Left lung (tissue), 10 donors: ENCODE measurements around the gene MR1. TPM values are rescaled to one million over a fixed set of nuclear protein-coding genes. Genes with fewer than 3 reads are reported as not detected.

ENCODE experiments used
- ATAC-seq: fragments of 200-7000 bp; cut with Tn5 transposase; one replicate; pipeline ENCODE4 v1.9.1; 2020; ENCODE audit warnings: moderate library complexity
- DNase-seq, 4 donors: peaks; one replicate each; pipeline ENCODE4 v3.0.0-alpha.2; 2013 to 2020
- H3K27ac ChIP-seq, 2 donors: fragments of 200-600 bp; sonication (generic) in 1 of 2; one replicate each; pipeline versions ENCODE4 v1.5.0 to v1.8.0; 2020 to 2021
- H3K27me3 ChIP-seq, 2 donors: fragments of 200-600 bp; sonication (generic) in 1 of 2; one replicate each; pipeline versions ENCODE4 v1.5.0 to v1.8.0; 2020 to 2021
- H3K36me3 ChIP-seq, 2 donors: fragments of 200-600 bp; sonication (generic) in 1 of 2; one replicate each; pipeline versions ENCODE4 v1.5.0 to v1.8.0; 2020 to 2021
- H3K4me1 ChIP-seq, 2 donors: fragments of 200-600 bp; one replicate each; pipeline ENCODE4 v1.8.0; 2021
- H3K4me3 ChIP-seq, 2 donors: fragments of 200-600 bp; sonication (generic) in 1 of 2; one replicate each; pipeline versions ENCODE4 v1.5.0 to v1.8.0; 2020 to 2021; ENCODE audit warnings: mild to moderate bottlenecking in 1 of 2
- H3K9me3 ChIP-seq, 2 donors: fragments of 200-600 bp; sonication (generic) in 1 of 2; one replicate each; pipeline versions ENCODE4 v1.5.0 to v1.8.0; 2020 to 2021
- intact Hi-C, 2 donors: fragments of 100-400 bp; cut with DNase I; formaldehyde crosslinking; loops; one replicate each; pipeline versions ENCODE4 v1.11.2 to v1.14.2; 2022
- polyA plus RNA-seq, 6 donors: library from polyadenylated mRNA; unstranded; fragments of 120-200 nt; gene quantifications; one replicate each; pipeline ENCODE4 v1.2.1, GENCODE V29; 2013; ENCODE audit not compliant: insufficient read length in 6 of 6
- total RNA-seq, 2 donors: library from RNA; stranded (reverse); fragmentation: NEBNext Ultra II Directional; extraction: Animal tissue kit (Norgen Biotek cat#: 25700); gene quantifications; one replicate each; pipeline ENCODE4 v1.2.1, GENCODE V29; 2021
- TF ChIP-seq, protein P1 (sequence below), 2 donors: fragments of 200-600 bp; sonication (generic) in 1 of 2; IDR thresholded peaks; one replicate each; pipeline versions ENCODE4 v1.5.0 to v1.8.0; 2021; ENCODE audit warnings: antibody characterized with exemption in 2 of 2
- donor health status: DM: no; HTN: yes; CAD: no.
- donor health status: DM: no; HTN: no; CAD: no.

MR1 gene
- total and polyA plus RNA-seq, 8 donors: 6.1 to 45.7 (median 7.2) TPM

DNA sequence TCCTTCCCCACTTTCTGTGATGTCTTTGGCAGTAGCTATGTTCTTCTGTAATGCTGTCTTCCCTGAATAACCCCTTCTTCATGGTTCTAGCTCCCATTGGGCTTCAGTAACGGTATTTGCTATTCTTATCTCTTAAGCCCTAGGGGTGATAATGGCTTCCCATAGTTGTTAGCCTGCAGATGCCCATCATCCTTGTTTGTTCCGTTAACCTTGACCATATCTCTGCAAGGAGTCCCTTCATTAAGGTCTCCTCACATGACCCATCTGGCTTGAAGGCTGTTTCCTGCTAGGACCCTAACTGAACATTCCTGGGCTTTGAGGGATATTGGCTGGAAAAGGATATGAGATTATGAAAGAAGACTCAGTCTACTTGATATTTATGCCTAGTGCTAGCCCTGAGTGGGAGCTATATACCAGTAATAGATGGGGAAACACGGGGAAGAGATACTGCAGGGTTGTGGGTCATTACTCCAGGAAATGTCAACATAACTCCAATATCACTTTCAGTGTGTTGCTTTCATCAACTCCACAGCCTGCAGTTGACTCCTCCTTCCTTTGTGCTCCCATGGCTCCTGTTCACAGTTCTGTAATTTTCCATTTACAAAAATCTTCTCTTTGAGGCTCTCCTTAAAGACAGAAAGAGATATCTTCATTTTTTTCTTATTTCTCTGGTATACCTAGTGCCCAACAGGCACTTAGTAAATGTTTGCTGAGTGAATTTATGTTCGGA lies 2.5 kb downstream of the MR1 start:
- TF ChIP-seq, protein P1, sequence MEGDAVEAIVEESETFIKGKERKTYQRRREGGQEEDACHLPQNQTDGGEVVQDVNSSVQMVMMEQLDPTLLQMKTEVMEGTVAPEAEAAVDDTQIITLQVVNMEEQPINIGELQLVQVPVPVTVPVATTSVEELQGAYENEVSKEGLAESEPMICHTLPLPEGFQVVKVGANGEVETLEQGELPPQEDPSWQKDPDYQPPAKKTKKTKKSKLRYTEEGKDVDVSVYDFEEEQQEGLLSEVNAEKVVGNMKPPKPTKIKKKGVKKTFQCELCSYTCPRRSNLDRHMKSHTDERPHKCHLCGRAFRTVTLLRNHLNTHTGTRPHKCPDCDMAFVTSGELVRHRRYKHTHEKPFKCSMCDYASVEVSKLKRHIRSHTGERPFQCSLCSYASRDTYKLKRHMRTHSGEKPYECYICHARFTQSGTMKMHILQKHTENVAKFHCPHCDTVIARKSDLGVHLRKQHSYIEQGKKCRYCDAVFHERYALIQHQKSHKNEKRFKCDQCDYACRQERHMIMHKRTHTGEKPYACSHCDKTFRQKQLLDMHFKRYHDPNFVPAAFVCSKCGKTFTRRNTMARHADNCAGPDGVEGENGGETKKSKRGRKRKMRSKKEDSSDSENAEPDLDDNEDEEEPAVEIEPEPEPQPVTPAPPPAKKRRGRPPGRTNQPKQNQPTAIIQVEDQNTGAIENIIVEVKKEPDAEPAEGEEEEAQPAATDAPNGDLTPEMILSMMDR (IDR thresholded peaks at IDR 0.05): no peak
- intact Hi-C loops: no loop called here
- no peaks in the 10 kb centered on the region for H3K36me3 ChIP-seq
- peak overlapping the region in 1 of 2 donors; percentile 6 for H3K4me3 ChIP-seq
- DNase-seq (no peak), ATAC-seq (no peak)
- no peaks in the 10 kb centered on the region for H3K9me3 ChIP-seq
- peaks cover 7 to 77% of the 10 kb centered on the region in 2 donors for H3K4me1 ChIP-seq
- no peaks in the 10 kb centered on the region for H3K27me3 ChIP-seq
- peak overlapping the region in 1 of 2 donors; percentile 69 for H3K27ac ChIP-seq

DNA sequence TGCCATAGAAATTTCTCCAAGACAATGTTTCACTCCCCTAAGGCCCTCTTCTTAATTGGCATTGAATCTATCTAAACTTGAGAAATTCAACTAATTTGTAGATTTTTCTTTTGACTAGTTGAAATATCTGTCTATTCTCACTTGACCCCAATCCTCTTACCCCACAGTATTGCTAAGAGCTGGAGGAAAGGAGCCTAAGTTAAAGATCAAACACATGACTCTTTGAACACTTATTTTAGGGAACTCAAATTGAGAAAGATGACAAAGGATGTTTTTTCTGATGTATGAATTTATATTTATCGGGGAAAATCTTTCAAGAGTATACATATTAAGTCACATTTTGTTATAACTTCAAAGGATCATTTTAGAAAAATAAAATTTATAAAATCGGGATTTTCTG lies 3.6 kb downstream of the MR1 start:
- Histone ChIP-seq H3K27ac (no peak overlapping the region), H3K4me1 (peaks cover 7 to 83% of the 10 kb centered on the region in 2 donors), H3K4me3 (no peak overlapping the region), H3K27me3 (no peaks in the 10 kb centered on the region), H3K36me3 (no peaks in the 10 kb centered on the region), H3K9me3 (no peaks in the 10 kb centered on the region)
- TF ChIP-seq, protein P1 (IDR thresholded peaks at IDR 0.05): no peak
- ATAC-seq (no peak), DNase-seq (no peak)
- intact Hi-C loops: no loop called here

DNA sequence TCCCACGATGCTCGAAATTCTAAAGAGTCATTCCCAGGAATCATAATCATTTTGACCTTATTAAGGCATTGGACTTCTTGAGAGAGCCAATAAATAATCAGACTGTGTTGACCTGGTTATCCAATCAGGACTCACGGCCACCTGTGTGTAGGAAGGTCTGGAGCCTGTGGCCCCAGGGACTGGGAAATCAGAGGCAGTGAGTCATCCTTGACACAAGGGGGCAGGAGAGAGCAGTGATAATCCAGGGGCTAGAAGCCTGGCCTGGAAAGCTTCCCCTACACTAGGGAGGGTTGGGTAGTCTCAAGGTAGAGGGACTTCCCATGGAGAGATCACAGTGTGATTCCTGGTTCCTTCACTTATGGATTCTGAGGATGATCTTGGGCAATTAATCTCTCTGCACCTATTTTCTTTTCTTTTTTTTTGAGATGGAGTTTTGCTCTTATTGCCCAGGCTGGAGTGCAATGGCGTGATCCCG lies 4.7 kb downstream of the MR1 start:
- Histone ChIP-seq H3K4me1 (peaks cover 11 to 83% of the 10 kb centered on the region in 2 donors), H3K4me3 (no peak overlapping the region), H3K27me3 (no peaks in the 10 kb centered on the region), H3K36me3 (no peaks in the 10 kb centered on the region), H3K27ac (no peak overlapping the region), H3K9me3 (no peaks in the 10 kb centered on the region)
- TF ChIP-seq, protein P1 (IDR thresholded peaks at IDR 0.05): peak; percentile 53 to 87
- DNase-seq (peak in 2 of 4 donors; percentile 59 to 62), ATAC-seq (peak; percentile 65)
- intact Hi-C loops: no loop called here

DNA sequence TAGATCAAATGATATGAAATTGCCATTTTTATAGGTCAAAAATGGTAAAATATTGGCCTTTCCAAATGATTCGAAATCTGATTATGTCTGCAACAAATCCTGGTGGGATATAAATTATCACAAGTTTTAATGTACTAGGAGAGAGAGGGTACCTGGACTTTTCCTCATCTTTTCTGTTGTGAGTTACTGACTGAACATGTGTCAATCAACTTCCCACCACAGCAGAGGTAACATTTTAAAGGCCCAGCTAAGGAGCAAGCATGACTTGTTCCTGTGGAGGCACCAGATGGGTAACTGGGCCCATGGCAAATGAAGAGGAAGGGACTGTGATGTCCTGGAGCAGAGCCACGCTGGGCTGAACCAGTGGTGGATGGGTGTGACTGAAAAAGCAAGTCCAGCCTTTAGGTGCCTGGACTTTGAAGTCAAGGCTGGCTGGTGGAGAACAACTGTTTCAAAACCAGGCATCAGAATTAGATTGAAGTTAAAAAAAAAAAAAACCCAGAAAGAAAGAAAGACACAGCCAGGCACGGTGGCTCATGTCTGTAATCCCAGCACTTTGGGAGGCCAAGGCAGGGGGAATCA lies 6.6 kb downstream of the MR1 start:
- DNase-seq (no peak), ATAC-seq (no peak)
- H3K36me3 ChIP-seq: no peaks in the 10 kb centered on the region
- peaks cover 9 to 88% of the 10 kb centered on the region in 2 donors for H3K4me1 ChIP-seq
- no peaks in the 10 kb centered on the region for H3K9me3 ChIP-seq
- H3K27ac ChIP-seq: no peak overlapping the region
- H3K4me3 ChIP-seq: no peak overlapping the region
- intact Hi-C loops: loop anchor here in 1 of 2 donors (10.0 kb wide), 1 partner anchor 104 kb away; no protein-coding TSS in a partner anchor
- TF ChIP-seq, protein P1 (IDR thresholded peaks at IDR 0.05): no peak
- no peaks in the 10 kb centered on the region for H3K27me3 ChIP-seq
